B cell (primary cell): ENCODE results near the gene PARD3.

ENCODE experiments used
- CTCF ChIP-seq: fragments of 200-600 bp; IDR thresholded peaks from one replicate; pipeline ENCODE4 v1.8.0; 2022; ENCODE audit warnings: antibody characterized with exemption, mild to moderate bottlenecking
- EZH2 ChIP-seq: IDR thresholded peaks from 2 replicates; pipeline ENCODE4 v1.6.1; 2012; ENCODE audit warnings: borderline replicate concordance, low read depth, mild to moderate bottlenecking, moderate library complexity, low read length; ENCODE audit not compliant: insufficient read depth, poor library complexity, severe bottlenecking

GRCh38 chr10:34633374-34633773, 181.7 kb downstream of the PARD3 start:
- TF ChIP-seq EZH2 (no peak), CTCF (no peak)
